ENCODE results near the gene GLMP.
"Not testable (repeated sequence)": the region's sequence is repeated elsewhere in the genome, so short reads cannot be mapped to it uniquely, and the experiment has no call there.

The GLMP gene

GRCh38 chr1:156295391-156295947, at the start of gene GLMP:
Gene GLMP, minus strand, starts transcription at chr1:156295679. Its CDS starts 34 bp downstream, at chr1:156295645.
- DNase-seq (ENCODE audit: low read depth), result peak; percentile 23

GRCh38 chr1:156344409-156344808, 48.9 kb upstream of the GLMP start:
- no peak for DNase-seq (ENCODE audit: low read depth)

- no peak for DNase-seq (ENCODE audit: low read depth)
These were observed 46.9 kb upstream of the GLMP start for GRCh38 chr1:156342166-156342955.

GRCh38 chr1:156338180-156338976, 42.9 kb upstream of the GLMP start, which contains the start of the genes CCT3 and TSACC:
Gene CCT3, minus strand, starts transcription at chr1:156338292. Its CDS starts 108 bp downstream, at chr1:156338184.
Gene TSACC, plus strand, starts transcription at chr1:156338526. Its CDS starts 1,232 bp downstream, at chr1:156339758.
- DNase-seq (ENCODE audit: low read depth), result peak; percentile 98

- no peak for DNase-seq (ENCODE audit: low read depth)
These were observed 42.4 kb upstream of the GLMP start for GRCh38 chr1:156337888-156338179.

- DNase-seq (ENCODE audit: low read depth), result no peak
These were observed 41.8 kb upstream of the GLMP start for GRCh38 chr1:156337052-156337887.

- DNase-seq (ENCODE audit: low read depth), result no peak
These were observed 40.8 kb upstream of the GLMP start for GRCh38 chr1:156336242-156336641.

- not testable (repeated sequence) for DNase-seq (ENCODE audit: low read depth)
These were observed 27.7 kb upstream of the GLMP start for GRCh38 chr1:156323179-156323578.

- DNase-seq (ENCODE audit: low read depth), result no peak
These were observed 25.1 kb upstream of the GLMP start for GRCh38 chr1:156320560-156320959.

GRCh38 chr1:156319664-156320063, 24.2 kb upstream of the GLMP start:
- DNase-seq (ENCODE audit: low read depth), result no peak

- no peak for DNase-seq (ENCODE audit: low read depth)
These were observed 21.4 kb upstream of the GLMP start for GRCh38 chr1:156316909-156317308.

GRCh38 chr1:156310962-156311361, 15.5 kb upstream of the GLMP start:
- DNase-seq (ENCODE audit: low read depth), result no peak

- DNase-seq (ENCODE audit: low read depth), result no peak
These were observed 12.6 kb upstream of the GLMP start for GRCh38 chr1:156308078-156308477.

GRCh38 chr1:156305215-156305614, 9.7 kb upstream of the GLMP start:
- no peak for DNase-seq (ENCODE audit: low read depth)

- DNase-seq (ENCODE audit: low read depth), result no peak
These were observed 7.8 kb upstream of the GLMP start for GRCh38 chr1:156303241-156303640.

GRCh38 chr1:156298852-156299357, 3.4 kb upstream of the GLMP start, which contains the start of gene VHLL:
Gene VHLL, minus strand, starts transcription at chr1:156299307. Its CDS starts 118 bp downstream, at chr1:156299189.
- no peak for DNase-seq (ENCODE audit: low read depth)

GRCh38 chr1:156293895-156294294, 1.6 kb downstream of the GLMP start:
- DNase-seq (ENCODE audit: low read depth), result no peak

GRCh38 chr1:156293098-156293434, 2.4 kb downstream of the GLMP start:
- DNase-seq (ENCODE audit: low read depth), result no peak

- DNase-seq (ENCODE audit: low read depth), result no peak
These were observed 4.0 kb downstream of the GLMP start for GRCh38 chr1:156291226-156292061.

GRCh38 chr1:156289857-156290256, 5.6 kb downstream of the GLMP start:
- DNase-seq (ENCODE audit: low read depth), result no peak

GRCh38 chr1:156286061-156286460, 9.4 kb downstream of the GLMP start:
- DNase-seq (ENCODE audit: low read depth), result no peak

All from activated gamma-delta T cell treated with anti-CD3 and anti-CD28 coated beads, Interleukin-2, amount 50 U/mL, for 16 hours (primary cell).